HEK293 (cell line): ENCODE measurements around the gene FAH.

Source experiments
- CTCF ChIA-PET: fragments of 350-600 bp; formaldehyde crosslinking; extraction: SDS; loops from one replicate; lab custom pipeline; 2021; ENCODE audit warnings: antibody characterized with exemption; lab: Yijun Ruan, JAX
- POLR2A ChIA-PET: fragments of 300-600 bp; formaldehyde crosslinking; extraction: SDS; loops from one replicate; lab custom pipeline; 2020; ENCODE audit warnings: antibody characterized with exemption, inconsistent platforms; lab: Yijun Ruan, JAX
- H3K27ac ChIP-seq: fragments of 200-500 bp; sonication (Bioruptor generic); 2 replicates; pipeline ENCODE4 v1.5.1; 2014; ENCODE audit warnings: low read depth, low read length, control low read depth, inconsistent platforms; ENCODE audit errors: extremely low read depth
- H3K36me3 ChIP-seq, 2 experiments: fragments of 200-500 bp in 1 of 2; sonication (Bioruptor generic) in 1 of 2; 1 replicate in 1 of 2; 2 replicates in 1 of 2; pipeline ENCODE4 v1.5.1; 2014 to 2017; ENCODE audit warnings: inconsistent platforms in 2 of 2, low read length in 2 of 2; ENCODE audit not compliant: control insufficient read depth in 2 of 2, insufficient read depth in 1 of 2
- H3K4me1 ChIP-seq: fragments of 200-500 bp; sonication (Bioruptor generic); 2 replicates; pipeline ENCODE4 v1.5.1; 2014; ENCODE audit warnings: mild to moderate bottlenecking, low read length, inconsistent platforms; ENCODE audit not compliant: control insufficient read depth, insufficient read depth
- H3K4me3 ChIP-seq: 2 replicates; pipeline ENCODE4 v1.5.1; 2011; ENCODE audit warnings: low read depth, mild to moderate bottlenecking, control low read depth, low read length, moderate library complexity
- H3K9me3 ChIP-seq: fragments of 200-500 bp; sonication (Bioruptor generic); 2 replicates; pipeline ENCODE4 v1.5.1; 2014; ENCODE audit warnings: low read depth, low read length, inconsistent platforms; ENCODE audit not compliant: control insufficient read depth, insufficient read depth
- ATF2 ChIP-seq: fragments of 450-650 bp; formaldehyde crosslinking; IDR thresholded peaks from 2 replicates; pipeline ENCODE4 v1.5.1; 2016; ENCODE audit warnings: missing biosample characterization, missing genetic modification characterization, low read depth
- BCL11A ChIP-seq: fragments of 450-650 bp; formaldehyde crosslinking; IDR thresholded peaks from 2 replicates; pipeline ENCODE4 v1.5.1; 2016; ENCODE audit warnings: low read depth, missing biosample characterization, missing genetic modification characterization
- GLI2 ChIP-seq: fragments of 450-650 bp; formaldehyde crosslinking; IDR thresholded peaks from 2 replicates; pipeline ENCODE4; 2017; ENCODE audit warnings: missing biosample characterization, missing genetic modification characterization, low read depth, borderline replicate concordance
- KLF9 ChIP-seq: fragments of 450-650 bp; formaldehyde crosslinking; IDR thresholded peaks from 2 replicates; pipeline ENCODE4 v1.5.1; 2016; ENCODE audit warnings: missing biosample characterization, missing genetic modification characterization, low read depth
- PBX3 ChIP-seq: sonication (generic); formaldehyde crosslinking; IDR thresholded peaks from 2 replicates; pipeline ENCODE4 v1.8.1; 2022; ENCODE audit warnings: mild to moderate bottlenecking, moderate library complexity, missing genetic modification reagents
- PRDM4 ChIP-seq: fragments of 450-650 bp; formaldehyde crosslinking; IDR thresholded peaks from 2 replicates; pipeline ENCODE4 v1.5.1; 2017; ENCODE audit warnings: missing biosample characterization, missing genetic modification characterization
- WT1 ChIP-seq: fragments of 450-650 bp; formaldehyde crosslinking; IDR thresholded peaks from 2 replicates; pipeline ENCODE4 v1.5.1; 2016; ENCODE audit warnings: missing biosample characterization, missing genetic modification characterization
- ZBTB21 ChIP-seq: fragments of 450-650 bp; formaldehyde crosslinking; IDR thresholded peaks from 2 replicates; pipeline ENCODE4 v1.5.1; 2017; ENCODE audit warnings: missing biosample characterization, missing genetic modification characterization
- ZFP3 ChIP-seq: fragments of 450-650 bp; formaldehyde crosslinking; IDR thresholded peaks from 2 replicates; pipeline ENCODE4 v1.5.1; 2016; ENCODE audit warnings: low read depth, missing biosample characterization, missing genetic modification characterization
- ZFP37 ChIP-seq: fragments of 450-650 bp; formaldehyde crosslinking; IDR thresholded peaks from 2 replicates; pipeline ENCODE4 v1.5.1; 2016; ENCODE audit warnings: missing biosample characterization, missing genetic modification characterization
- ZNF157 ChIP-seq: fragments of 450-650 bp; formaldehyde crosslinking; IDR thresholded peaks from 2 replicates; pipeline ENCODE4 v1.5.1; 2016; ENCODE audit warnings: missing biosample characterization, missing genetic modification characterization
- ZNF23 ChIP-seq: fragments of 450-650 bp; formaldehyde crosslinking; IDR thresholded peaks from 2 replicates; pipeline ENCODE4 v1.5.1; 2016; ENCODE audit warnings: missing biosample characterization, missing genetic modification characterization, borderline replicate concordance
- ZNF302 ChIP-seq: fragments of 450-650 bp; formaldehyde crosslinking; IDR thresholded peaks from 2 replicates; pipeline ENCODE4 v1.5.1; 2016; ENCODE audit warnings: missing biosample characterization, missing genetic modification characterization, low read depth
- ZNF354C ChIP-seq: fragments of 450-650 bp; formaldehyde crosslinking; IDR thresholded peaks from 2 replicates; pipeline ENCODE4 v1.5.1; 2016; ENCODE audit warnings: missing biosample characterization, missing genetic modification characterization, low read depth, borderline replicate concordance
- ZNF423 ChIP-seq: fragments of 450-650 bp; formaldehyde crosslinking; IDR thresholded peaks from 2 replicates; pipeline ENCODE4 v1.5.1; 2016; ENCODE audit warnings: missing biosample characterization, missing genetic modification characterization
- ZNF621 ChIP-seq: fragments of 450-650 bp; formaldehyde crosslinking; IDR thresholded peaks from 2 replicates; pipeline ENCODE4 v1.5.1; 2017; ENCODE audit warnings: missing biosample characterization, missing genetic modification characterization
- ZNF624 ChIP-seq: fragments of 450-650 bp; formaldehyde crosslinking; IDR thresholded peaks from 2 replicates; pipeline ENCODE4 v1.5.1; 2017; ENCODE audit warnings: missing biosample characterization, missing genetic modification characterization
- ZNF664 ChIP-seq: fragments of 450-650 bp; formaldehyde crosslinking; IDR thresholded peaks from 2 replicates; pipeline ENCODE4 v1.5.1; 2016; ENCODE audit warnings: missing biosample characterization, missing genetic modification characterization
- ZNF692 ChIP-seq: fragments of 450-650 bp; formaldehyde crosslinking; IDR thresholded peaks from 2 replicates; pipeline ENCODE4 v1.5.1; 2016; ENCODE audit warnings: missing biosample characterization, missing genetic modification characterization
- ZSCAN5A ChIP-seq: fragments of 450-650 bp; formaldehyde crosslinking; IDR thresholded peaks from 2 replicates; pipeline ENCODE4 v1.5.1; 2016; ENCODE audit warnings: missing biosample characterization, missing genetic modification characterization

Gene FAH

GRCh38 chr15:80183306-80183705 is 30.5 kb downstream of the FAH start (continued):
- TF ChIP-seq ATF2 (no peak), ZNF664 (no peak), ZNF354C (tag by site-specific recombination) (no peak), ZBTB21 (tag by site-specific recombination) (no peak), ZNF692 (no peak), GLI2 (tag by site-specific recombination) (no peak), ZFP37 (tag by site-specific recombination) (no peak), ZNF23 (no peak), ZNF621 (tag by site-specific recombination) (no peak), PBX3 (CRISPR knock-in tag) (no peak), WT1 (no peak), ZNF423 (tag by site-specific recombination) (no peak), BCL11A (tag by site-specific recombination) (no peak)
- TF ChIP-seq, all 188 proteins: peak for 0

GRCh38 chr15:80183886-80184285 is 31.1 kb downstream of the FAH start:
- Histone ChIP-seq H3K4me1 (no peaks in the 10 kb centered on the region), H3K36me3 (peaks cover 0 to 71% of the 10 kb centered on the region in 2 experiments; a peak in 1 of 3 replicates), H3K4me3 (no peak overlapping the region)
- CTCF ChIA-PET, result interaction anchor here (0.6 to 2.0 kb wide), 6 partner anchors 11 to 873 kb away, joined by 3 to 7 read pairs (median 3); partner anchors contain the start of gene TMED3
- no peak for TF ChIP-seq WT1
- no peak for TF ChIP-seq ZNF624 (tag by site-specific recombination)
- TF ChIP-seq, all 188 proteins: peak for 0
- H3K27ac ChIP-seq, result no peak overlapping the region
- H3K9me3 ChIP-seq, result no peaks in the 10 kb centered on the region
- POLR2A ChIA-PET, result no interaction called here

- ChIA-PET POLR2A (no interaction called here), CTCF (interaction anchor here (0.7 to 2.0 kb wide), 3 partner anchors 16 to 331 kb away, joined by 3 to 7 read pairs (median 3); no protein-coding TSS in a partner anchor)
- H3K4me3 ChIP-seq, result no peak overlapping the region
- TF ChIP-seq ZFP3 (tag by site-specific recombination) (peak; percentile 68; the same call in 1 of the 2 replicates), ZNF157 (tag by site-specific recombination) (no peak)
- TF ChIP-seq, all 188 proteins: peak for 1
- Histone ChIP-seq H3K4me1 (no peaks in the 10 kb centered on the region), H3K36me3 (peaks cover 0 to 67% of the 10 kb centered on the region in 2 experiments; a peak in 1 of 3 replicates), H3K9me3 (no peaks in the 10 kb centered on the region), H3K27ac (no peak overlapping the region)
These were observed 31.8 kb downstream of the FAH start for GRCh38 chr15:80184554-80184953.

- POLR2A ChIA-PET, result no interaction called here
- no peaks in the 10 kb centered on the region for H3K9me3 ChIP-seq
- H3K4me1 ChIP-seq, result no peaks in the 10 kb centered on the region
- no peak overlapping the region for H3K4me3 ChIP-seq
- CTCF ChIA-PET, result no interaction called here
- H3K36me3 ChIP-seq, result peaks cover 0 to 66% of the 10 kb centered on the region in 2 experiments; a peak in 1 of 3 replicates
- no peak overlapping the region for H3K27ac ChIP-seq
- TF ChIP-seq ZSCAN5A (tag by site-specific recombination) (no peak), KLF9 (tag by site-specific recombination) (no peak), PBX3 (CRISPR knock-in tag) (no peak), PRDM4 (tag by site-specific recombination) (no peak), ZNF302 (no peak)
These were observed 32.4 kb downstream of the FAH start for GRCh38 chr15:80185152-80185551.
